Measurements from ENCODE around the gene PTPRD. TPM values are rescaled to one million over a fixed set of nuclear protein-coding genes. Genes with fewer than 3 reads are reported as not detected.
A peak's percentile ranks its signal among the peaks of the same experiment; 100 is the strongest.

The PTPRD gene
- total and polyA plus RNA-seq, 2 donors from 2014 or later, result 6.4 to 78.9 TPM

- H3K36me3 ChIP-seq (ENCODE audit: control insufficient read depth in 2 of 3, insufficient read depth in 3 of 3, low read length in 3 of 3), result no peaks in the 10 kb centered on the region
- DNase-seq, result no peak
- no peaks in the 10 kb centered on the region for H3K27me3 ChIP-seq (ENCODE audit: control insufficient read depth, insufficient read depth, low read length)
- H3K4me1 ChIP-seq (ENCODE audit: control insufficient read depth in 2 of 3, insufficient read depth in 2 of 3, low read depth in 1 of 3, low read length in 3 of 3), result no peaks in the 10 kb centered on the region
- intact Hi-C loops (cut with DNase I), result no loop called here
- no peak overlapping the region for H3K4me3 ChIP-seq (ENCODE audit: low read length in 3 of 3)
- H3K9ac ChIP-seq (ENCODE audit: low read length in 3 of 3), result no peak overlapping the region
- TF ChIP-seq CTCF (IDR thresholded peaks at IDR 0.05; ENCODE audit: borderline replicate concordance, extremely low read depth, insufficient read depth), result no peak
- no peak for FAIRE-seq
- no peak overlapping the region for H3K27ac ChIP-seq (ENCODE audit: low read depth in 2 of 2, low read length in 2 of 2)
- no peaks in the 10 kb centered on the region for H3K9me3 ChIP-seq (ENCODE audit: control insufficient read depth in 2 of 3, insufficient read depth in 1 of 3, low read length in 3 of 3)
Measured at GRCh38 chr9:9412241-9412640, 1200.6 kb downstream of the PTPRD start.

GRCh38 chr9:9410736-9411135 is 1202.1 kb downstream of the PTPRD start:
- no peak overlapping the region for H3K27ac ChIP-seq (ENCODE audit: low read depth in 2 of 2, low read length in 2 of 2)
- no peaks in the 10 kb centered on the region for H3K27me3 ChIP-seq (ENCODE audit: control insufficient read depth, insufficient read depth, low read length)
- no peaks in the 10 kb centered on the region for H3K9me3 ChIP-seq (ENCODE audit: control insufficient read depth in 2 of 3, insufficient read depth in 1 of 3, low read length in 3 of 3)
- TF ChIP-seq CTCF (IDR thresholded peaks at IDR 0.05; ENCODE audit: borderline replicate concordance, extremely low read depth, insufficient read depth), result no peak
- no peak overlapping the region for H3K9ac ChIP-seq (ENCODE audit: low read length in 3 of 3)
- no peaks in the 10 kb centered on the region for H3K36me3 ChIP-seq (ENCODE audit: control insufficient read depth in 2 of 3, insufficient read depth in 3 of 3, low read length in 3 of 3)
- FAIRE-seq (no peak), DNase-seq (peak in 1 of 5 donors; percentile 8)
- intact Hi-C loops (cut with DNase I), result no loop called here
- no peaks in the 10 kb centered on the region for H3K4me1 ChIP-seq (ENCODE audit: control insufficient read depth in 2 of 3, insufficient read depth in 2 of 3, low read depth in 1 of 3, low read length in 3 of 3)
- H3K4me3 ChIP-seq (ENCODE audit: low read length in 3 of 3), result no peak overlapping the region

GRCh38 chr9:9399982-9400381 is 1212.8 kb downstream of the PTPRD start:
- Histone ChIP-seq H3K4me3 (ENCODE audit: low read length in 3 of 3) (no peak overlapping the region), H3K4me1 (ENCODE audit: control insufficient read depth in 2 of 3, insufficient read depth in 2 of 3, low read depth in 1 of 3, low read length in 3 of 3) (no peaks in the 10 kb centered on the region), H3K9ac (ENCODE audit: low read length in 3 of 3) (no peak overlapping the region), H3K9me3 (ENCODE audit: control insufficient read depth in 2 of 3, insufficient read depth in 1 of 3, low read length in 3 of 3) (no peaks in the 10 kb centered on the region), H3K36me3 (ENCODE audit: control insufficient read depth in 2 of 3, insufficient read depth in 3 of 3, low read length in 3 of 3) (no peaks in the 10 kb centered on the region), H3K27ac (ENCODE audit: low read depth in 2 of 2, low read length in 2 of 2) (no peak overlapping the region), H3K27me3 (ENCODE audit: control insufficient read depth, insufficient read depth, low read length) (no peaks in the 10 kb centered on the region)
- DNase-seq, result no peak
- intact Hi-C loops (cut with DNase I), result no loop called here
- no peak for FAIRE-seq
- no peak for TF ChIP-seq CTCF (IDR thresholded peaks at IDR 0.05; ENCODE audit: borderline replicate concordance, extremely low read depth, insufficient read depth)

GRCh38 chr9:9396518-9396917 is 1216.3 kb downstream of the PTPRD start:
- no peaks in the 10 kb centered on the region for H3K36me3 ChIP-seq (ENCODE audit: control insufficient read depth in 2 of 3, insufficient read depth in 3 of 3, low read length in 3 of 3)
- no peak for DNase-seq

More at GRCh38 chr9:9396518-9396917, 1216.3 kb downstream of the PTPRD start:
- FAIRE-seq, result no peak
- Histone ChIP-seq H3K4me1 (ENCODE audit: control insufficient read depth in 2 of 3, insufficient read depth in 2 of 3, low read depth in 1 of 3, low read length in 3 of 3) (no peaks in the 10 kb centered on the region), H3K27me3 (ENCODE audit: control insufficient read depth, insufficient read depth, low read length) (no peaks in the 10 kb centered on the region), H3K27ac (ENCODE audit: low read depth in 2 of 2, low read length in 2 of 2) (no peak overlapping the region), H3K9ac (ENCODE audit: low read length in 3 of 3) (no peak overlapping the region), H3K9me3 (ENCODE audit: control insufficient read depth in 2 of 3, insufficient read depth in 1 of 3, low read length in 3 of 3) (no peaks in the 10 kb centered on the region), H3K4me3 (ENCODE audit: low read length in 3 of 3) (no peak overlapping the region)
- intact Hi-C loops (cut with DNase I), result no loop called here
- no peak for TF ChIP-seq CTCF (IDR thresholded peaks at IDR 0.05; ENCODE audit: borderline replicate concordance, extremely low read depth, insufficient read depth)

Measured in kidney (tissue), 14 donors.